GM15510 (cell line): Measurements from ENCODE around the gene MAEA.

Experiments used
- POLR2A ChIP-seq: IDR thresholded peaks from 3 replicates; pipeline ENCODE4 v1.6.1; 2011; ENCODE audit warnings: borderline replicate concordance; ENCODE audit not compliant: insufficient read length; ENCODE audit errors: extremely low read depth

MAEA gene

GRCh38 chr4:1288786-1289185 lies 905 bp upstream of the MAEA start:
- no peak for TF ChIP-seq POLR2A

DNA sequence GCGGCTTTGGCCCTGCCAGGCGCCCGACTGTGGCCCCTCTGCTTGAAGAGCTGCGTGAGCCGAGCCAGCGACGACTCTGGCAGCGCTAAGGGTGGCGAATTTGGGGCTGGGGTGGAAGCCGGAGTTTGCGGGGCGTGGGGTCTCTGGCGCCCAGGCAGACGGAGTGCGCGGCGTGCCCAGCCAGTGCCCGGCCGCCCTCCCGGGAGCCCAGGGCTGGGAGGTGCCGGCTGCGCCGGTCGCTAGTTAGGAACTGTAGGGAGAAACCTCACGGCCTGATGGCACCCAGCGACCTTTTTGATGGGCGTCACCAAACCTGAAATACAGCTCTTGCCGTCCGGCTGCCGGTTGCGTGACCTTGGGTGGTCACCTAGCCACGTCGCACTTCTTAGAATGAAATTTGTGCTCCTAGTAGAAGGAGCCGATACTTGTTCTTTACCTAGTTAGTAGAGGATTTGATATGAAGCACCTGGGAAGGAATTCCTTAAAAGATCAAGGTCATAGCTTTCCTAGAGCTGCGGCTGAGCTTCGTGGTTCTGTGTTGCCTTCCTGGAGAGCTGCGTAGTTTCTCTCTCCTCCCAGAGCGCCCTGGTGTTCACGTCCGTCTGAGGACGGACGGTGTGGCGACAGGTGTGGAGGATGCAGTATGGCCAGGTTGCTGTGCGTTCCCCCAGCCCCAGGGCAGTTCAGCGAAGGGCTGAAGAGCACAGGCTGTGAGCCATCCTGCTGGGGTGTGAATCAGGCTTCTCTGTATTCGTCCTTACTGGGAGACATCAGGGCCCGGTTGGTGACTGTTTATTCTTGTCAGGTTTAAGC lies 680 bp downstream of the MAEA start:
- no peak for TF ChIP-seq POLR2A

DNA sequence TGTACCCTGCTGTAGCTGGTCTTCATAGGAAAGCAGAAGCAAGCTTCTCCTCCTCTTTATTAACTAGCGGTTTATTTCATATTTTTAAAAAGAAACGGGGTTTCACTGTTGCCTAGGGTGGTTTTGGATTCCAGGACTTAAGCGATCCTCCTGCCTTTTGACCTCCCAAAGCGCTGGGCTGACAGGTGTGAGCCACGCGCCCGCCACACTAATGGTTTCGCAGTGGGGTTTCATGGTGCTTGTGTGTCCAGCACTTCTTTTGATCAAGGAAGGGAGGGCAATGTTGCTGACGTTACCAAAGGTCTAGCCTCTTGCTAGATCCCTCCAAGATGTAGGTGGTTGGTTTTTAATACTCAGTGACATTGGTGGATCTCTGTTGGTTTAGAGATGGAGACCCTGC lies 1.4 kb downstream of the MAEA start:
- no peak for TF ChIP-seq POLR2A

- TF ChIP-seq POLR2A = no peak
These were observed 2.5 kb downstream of the MAEA start for GRCh38 chr4:1291996-1292702.

DNA sequence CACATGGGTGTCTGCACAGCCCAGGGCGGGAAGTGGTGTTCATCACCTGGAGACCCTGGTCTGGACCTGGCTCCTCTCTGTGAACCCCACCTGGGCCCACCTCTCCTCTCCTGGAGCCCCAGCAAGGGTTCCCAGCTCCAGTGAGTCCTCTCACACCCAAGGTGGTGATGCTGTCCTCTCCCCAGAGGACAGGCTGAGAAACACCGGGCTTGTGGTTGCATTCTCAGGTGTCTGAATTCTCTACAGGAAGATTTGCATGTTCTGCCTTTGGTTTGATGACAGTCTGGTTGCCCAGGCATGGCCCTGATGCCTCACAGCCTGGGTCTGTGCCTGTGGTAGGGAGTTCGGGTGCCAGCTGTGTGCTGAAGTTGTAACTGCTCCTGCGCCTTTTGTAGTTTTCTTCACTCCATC lies 3.8 kb downstream of the MAEA start:
- no peak for TF ChIP-seq POLR2A

DNA sequence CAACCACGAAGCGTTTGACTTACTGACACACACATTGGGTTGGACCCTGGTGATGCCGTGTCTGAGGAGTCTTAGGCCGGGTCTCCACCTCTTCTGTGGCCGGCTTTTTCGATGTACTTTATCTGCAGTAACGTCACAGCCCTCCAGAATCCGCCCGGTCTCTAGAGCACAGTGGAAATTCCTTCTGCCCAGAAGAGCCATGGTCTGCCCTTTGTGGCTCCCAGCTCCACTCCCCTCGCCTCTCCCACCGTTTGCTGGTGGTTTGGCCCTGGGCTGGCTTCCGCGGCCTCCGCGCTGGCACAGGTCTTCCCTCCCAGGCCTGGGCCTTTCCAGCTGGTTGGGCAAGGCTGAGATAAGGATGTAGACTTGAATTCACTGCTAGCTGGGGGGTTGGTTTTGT lies 4.3 kb downstream of the MAEA start:
- no peak for TF ChIP-seq POLR2A

- no peak for TF ChIP-seq POLR2A
These were observed 4.7 kb downstream of the MAEA start for GRCh38 chr4:1294424-1294823.

DNA sequence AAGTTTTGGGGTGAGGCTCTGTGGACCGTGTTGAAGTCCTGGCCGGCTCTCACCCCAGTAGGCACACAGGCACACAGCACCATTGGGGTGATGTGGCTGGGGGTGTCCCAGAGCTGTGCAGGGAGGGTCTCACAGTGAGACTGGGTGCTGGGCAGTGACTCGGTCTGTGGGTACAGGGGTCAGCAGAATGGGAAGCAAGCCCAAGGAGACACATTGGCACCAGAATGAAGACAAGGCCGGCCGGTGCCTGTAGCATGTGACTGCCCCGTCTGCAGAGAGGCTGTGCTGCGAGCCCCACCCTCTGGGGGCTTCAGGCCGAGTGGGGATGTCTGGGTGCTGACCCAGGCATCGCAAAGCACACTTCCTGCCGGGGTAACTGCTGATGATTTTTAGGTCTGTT lies 5.2 kb downstream of the MAEA start:
- TF ChIP-seq POLR2A = no peak

- TF ChIP-seq POLR2A = no peak
These were observed 5.8 kb downstream of the MAEA start for GRCh38 chr4:1295405-1296055.

- TF ChIP-seq POLR2A = no peak
These were observed 6.8 kb downstream of the MAEA start for GRCh38 chr4:1296324-1297022.

- TF ChIP-seq POLR2A = no peak
These were observed 7.3 kb downstream of the MAEA start for GRCh38 chr4:1297023-1297395.

DNA sequence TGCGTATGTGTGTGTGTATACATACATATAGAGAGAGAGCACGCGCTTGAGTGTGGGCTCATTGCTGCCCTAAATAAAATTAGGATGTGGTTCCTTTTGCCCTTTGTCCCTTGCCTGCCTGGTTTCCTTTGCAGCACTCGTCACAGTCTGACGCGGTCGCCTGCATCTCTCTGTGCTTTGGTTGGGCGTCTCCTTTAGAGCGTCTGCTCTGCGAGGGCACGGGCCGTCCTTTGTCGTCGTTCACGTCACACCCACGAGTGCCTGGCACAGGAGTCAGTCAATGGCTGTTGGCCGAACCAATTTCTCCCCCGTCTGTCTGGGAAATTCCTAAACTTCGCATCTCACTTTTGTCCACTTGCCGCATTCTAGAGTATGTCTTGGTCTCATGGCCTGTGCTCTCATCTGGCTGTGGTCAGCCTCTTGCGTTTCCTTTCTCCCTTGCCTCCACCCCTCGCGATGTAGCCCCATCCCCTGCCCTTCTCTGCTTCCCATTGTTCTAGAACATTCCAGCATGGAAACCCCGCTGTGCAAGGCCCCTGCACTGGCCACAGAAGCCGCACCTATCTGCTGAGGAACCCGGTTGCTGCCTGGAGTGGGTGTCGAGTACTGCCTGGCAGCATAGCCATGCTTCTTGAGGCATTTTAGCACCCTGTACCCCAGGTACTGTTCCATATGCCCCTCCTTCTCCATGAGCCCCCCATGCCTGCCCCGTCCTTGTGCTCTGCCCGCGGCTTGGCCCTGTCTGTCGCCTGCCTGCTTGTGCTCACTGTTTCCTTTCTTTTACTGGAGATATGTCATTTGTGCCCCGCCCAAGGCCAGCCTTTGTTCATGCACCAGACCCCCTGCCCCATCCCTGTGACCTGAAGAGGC lies 8.0 kb downstream of the MAEA start:
- TF ChIP-seq POLR2A = no peak

DNA sequence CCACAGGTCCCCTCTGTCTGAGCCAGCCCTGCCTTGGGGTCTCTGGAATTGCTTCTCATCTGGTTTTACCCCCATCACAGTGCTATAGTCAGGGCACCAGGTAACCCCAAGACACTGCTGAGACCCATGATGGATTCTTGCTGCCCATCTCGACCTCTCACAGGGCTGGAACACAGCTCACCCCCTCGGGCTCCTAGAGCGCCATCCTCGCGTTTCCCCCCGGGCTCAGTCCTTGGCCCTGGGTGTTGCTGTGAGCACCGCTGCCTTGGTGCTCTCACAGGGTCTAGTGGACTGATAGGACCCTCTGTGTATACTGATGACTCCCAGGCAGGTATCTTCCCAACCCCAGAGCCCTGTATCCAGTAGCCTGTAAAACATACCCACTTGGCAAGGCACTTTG lies 8.8 kb downstream of the MAEA start:
- no peak for TF ChIP-seq POLR2A

- no peak for TF ChIP-seq POLR2A
These were observed 9.7 kb downstream of the MAEA start for GRCh38 chr4:1299301-1299860.
